Activated CD8-positive, alpha-beta T cell treated with anti-CD3 and anti-CD28 coated beads for 36 hours (primary cell): ENCODE results near the gene OTUD5. TPM values are rescaled to one million over a fixed set of nuclear protein-coding genes. Genes with fewer than 3 reads are reported as not detected.
"Not testable (repeated sequence)": the region's sequence is repeated elsewhere in the genome, so short reads cannot be mapped to it uniquely, and the experiment has no call there.

Source experiments
- ATAC-seq: fragments of 200-7000 bp; cut with Tn5 transposase; one replicate; pipeline ENCODE4 v1.10.0; 2021; ENCODE audit warnings: mild to moderate bottlenecking, moderate library complexity
- CTCF ChIA-PET: fragments of 350-600 bp; sonication (Branson Sonifier 250); formaldehyde crosslinking; loops from one replicate; lab custom pipeline; 2021; ENCODE audit warnings: antibody characterized with exemption; lab: Charles Lee
- POLR2A ChIA-PET: fragments of 350-600 bp; sonication (Branson Sonifier 250); formaldehyde crosslinking; loops from one replicate; lab custom pipeline; 2021; ENCODE audit warnings: antibody characterized with exemption; lab: Charles Lee
- DNase-seq: peaks from one replicate; pipeline ENCODE4 v3.0.0-alpha.2; 2020
- H3K27ac Mint-ChIP-seq: one replicate; pipeline ENCODE4 v1.8.0; 2021; ENCODE audit warnings: mild to moderate bottlenecking, mixed read lengths
- H3K27me3 Mint-ChIP-seq: one replicate; pipeline ENCODE4 v1.8.0; 2021; ENCODE audit warnings: mixed read lengths
- H3K36me3 Mint-ChIP-seq: one replicate; pipeline ENCODE4 v1.8.0; 2021; ENCODE audit warnings: low read depth, mixed read lengths
- H3K4me1 Mint-ChIP-seq: one replicate; pipeline ENCODE4 v1.8.0; 2021; ENCODE audit warnings: low read depth, mixed read lengths
- H3K4me3 Mint-ChIP-seq: one replicate; pipeline ENCODE4 v1.8.0; 2021; ENCODE audit warnings: mild to moderate bottlenecking, moderate library complexity, mixed read lengths
- H3K9me3 Mint-ChIP-seq: one replicate; pipeline ENCODE4 v1.8.0; 2021; ENCODE audit warnings: mixed read lengths
- CTCF ChIP-seq: fragments of 200-600 bp; IDR thresholded peaks from one replicate; pipeline ENCODE4 v1.8.0; 2022; ENCODE audit warnings: antibody characterized with exemption, mild to moderate bottlenecking
- intact Hi-C: fragments of 100-400 bp; cut with micrococcal nuclease; formaldehyde crosslinking; loops from one replicate; pipeline ENCODE4 v1.10.0; 2022
- total RNA-seq, 2 experiments: library from RNA; stranded (reverse); gene quantifications; one replicate each; pipeline ENCODE4 v1.2.3, GENCODE V29; 2021

Gene OTUD5
- total RNA-seq, 2 experiments from 2014 or later, result 50.6 to 51.5 TPM

GRCh38 chrX:48890296-48890925 lies 67.0 kb downstream of the OTUD5 start:
- POLR2A ChIA-PET, result interaction anchor here (0.6 to 0.8 kb wide), 2 partner anchors 47 to 52 kb away, joined by 3 to 4 read pairs; no protein-coding TSS in a partner anchor
- H3K27ac Mint-ChIP-seq, result peak overlapping the region; percentile 78
- peak; percentile 42 for DNase-seq
- H3K4me3 Mint-ChIP-seq, result peak overlapping the region; percentile 76
- no peaks in the 10 kb centered on the region for H3K9me3 Mint-ChIP-seq
- intact Hi-C loops, result no loop called here
- ATAC-seq, result peak; percentile 17
- TF ChIP-seq CTCF, result no peak
- peaks cover 3% of the 10 kb centered on the region for H3K36me3 Mint-ChIP-seq
- H3K4me1 Mint-ChIP-seq, result peaks cover 19% of the 10 kb centered on the region
- CTCF ChIA-PET, result interaction anchor here (1.9 to 2.0 kb wide), 2 partner anchors 53 to 242 kb away, joined by 5 to 9 read pairs; no protein-coding TSS in a partner anchor
- no peaks in the 10 kb centered on the region for H3K27me3 Mint-ChIP-seq

- CTCF ChIA-PET, DNase-seq, H3K27ac Mint-ChIP-seq, H3K36me3 Mint-ChIP-seq, ATAC-seq, H3K27me3 Mint-ChIP-seq, H3K4me1 Mint-ChIP-seq, H3K4me3 Mint-ChIP-seq, intact Hi-C loops, H3K9me3 Mint-ChIP-seq: not testable (repeated sequence)
- POLR2A ChIA-PET, result interaction anchor here (0.6 kb wide), 1 partner anchor 20 kb away, joined by 4 read pairs; no protein-coding TSS in a partner anchor
These were observed 70.8 kb downstream of the OTUD5 start for GRCh38 chrX:48886586-48886985.

- Mint-ChIP-seq H3K36me3 (no peaks in the 10 kb centered on the region), H3K4me3 (no peak overlapping the region), H3K27me3 (no peaks in the 10 kb centered on the region), H3K4me1 (no peaks in the 10 kb centered on the region), H3K27ac (no peak overlapping the region), H3K9me3 (no peaks in the 10 kb centered on the region)
- ChIA-PET CTCF (no interaction called here), POLR2A (no interaction called here)
- intact Hi-C loops, result no loop called here
- TF ChIP-seq CTCF, result no peak
- DNase-seq, result no peak
- ATAC-seq, result no peak
These were observed 73.7 kb downstream of the OTUD5 start for GRCh38 chrX:48883729-48884128.

- H3K27ac Mint-ChIP-seq, H3K4me1 Mint-ChIP-seq, DNase-seq, H3K27me3 Mint-ChIP-seq, intact Hi-C loops, POLR2A ChIA-PET, CTCF ChIA-PET, H3K36me3 Mint-ChIP-seq, ATAC-seq, H3K4me3 Mint-ChIP-seq, H3K9me3 Mint-ChIP-seq: not testable (repeated sequence)
These were observed 80.5 kb downstream of the OTUD5 start for GRCh38 chrX:48876944-48877343.

Other genes starting within 250 kb of the OTUD5 start
- not detected for gene GLOD5, start 195.9 kb downstream of the OTUD5 start, total RNA-seq
- gene GATA1, start 171.0 kb downstream of the OTUD5 start, total RNA-seq, result not detected
- 10 to 100 TPM; 51.2 to 54.5 TPM for gene HDAC6, start 155.5 kb downstream of the OTUD5 start, total RNA-seq
- not detected for gene ERAS, start 131.1 kb downstream of the OTUD5 start, total RNA-seq
- 1 to 10 TPM; 1.1 to 1.4 TPM for gene PCSK1N, start 122.0 kb downstream of the OTUD5 start, total RNA-seq
- gene TIMM17B, start 59.8 kb downstream of the OTUD5 start, total RNA-seq, result 10 to 100 TPM; 50.1 to 52.2 TPM
- gene PQBP1, start 59.7 kb downstream of the OTUD5 start, total RNA-seq, result 10 to 100 TPM; 63.9 to 66.5 TPM
- gene SLC35A2, start 46.0 kb downstream of the OTUD5 start, total RNA-seq, result 10 to 100 TPM; 14.7 to 15.0 TPM
- gene PIM2, start 38.6 kb downstream of the OTUD5 start, total RNA-seq, result 100 to 1,000 TPM; 169 to 177 TPM
- gene KCND1, start 14.2 kb upstream of the OTUD5 start, total RNA-seq, result 1 to 10 TPM; 2.5 to 2.6 TPM
- gene GRIPAP1, start 44.7 kb upstream of the OTUD5 start, total RNA-seq, result 10 to 100 TPM; 64.3 to 67.7 TPM
- gene TFE3, start 85.8 kb upstream of the OTUD5 start, total RNA-seq, result 10 to 100 TPM; 17.9 to 19.5 TPM
- gene CCDC120, start 101.4 kb upstream of the OTUD5 start, total RNA-seq, result 1 to 10 TPM; 3.5 to 3.7 TPM
- gene PRAF2, start 116.4 kb upstream of the OTUD5 start, total RNA-seq, result 10 to 100 TPM; 10.8 to 12.4 TPM
- gene WDR45, start 122.3 kb upstream of the OTUD5 start, total RNA-seq, result 10 to 100 TPM; 16.9 to 19.6 TPM
- 10 to 100 TPM; 18.5 to 19.0 TPM for gene GPKOW, start 166.1 kb upstream of the OTUD5 start, total RNA-seq
- under 1 TPM; 0.54 to 0.87 TPM for gene MAGIX, start 205.2 kb upstream of the OTUD5 start, total RNA-seq
- gene PLP2, start 214.3 kb upstream of the OTUD5 start, total RNA-seq, result 100 to 1,000 TPM; 130 to 136 TPM
- 10 to 100 TPM; 25.9 TPM for gene PRICKLE3, start 228.8 kb upstream of the OTUD5 start, total RNA-seq
- gene SYP, start 242.6 kb upstream of the OTUD5 start, total RNA-seq, result 10 to 100 TPM; 10.2 to 11.4 TPM